GM23338 (cell line): ENCODE results near the gene OBSCN. TPM values are rescaled to one million over a fixed set of nuclear protein-coding genes. Genes with fewer than 3 reads are reported as not detected.
A peak's percentile ranks its signal among the peaks of the same experiment; 100 is the strongest.

Experiments used
- ATAC-seq: fragments of 200-7000 bp; cut with Tn5 transposase; 3 replicates; pipeline ENCODE4 v1.9.1; 2020
- DNase-seq: peaks from one replicate; pipeline ENCODE4 v3.0.0-alpha.2; 2015; ENCODE audit warnings: low spot score
- H2AFZ ChIP-seq: fragments of 200-600 bp; sonication (generic); 2 replicates; pipeline ENCODE4 v1.8.0; 2016; ENCODE audit warnings: antibody characterized with exemption, mild to moderate bottlenecking, moderate library complexity
- H3F3A ChIP-seq: fragments of 200-600 bp; sonication (generic); replicated peaks from 2 replicates; pipeline ENCODE4 v1.8.0; 2017; ENCODE audit warnings: antibody characterized with exemption, mixed run types, low read depth
- H3K27ac ChIP-seq: fragments of 200-600 bp; sonication (generic); 2 replicates; pipeline ENCODE4 v1.6.1; 2016; ENCODE audit warnings: low read depth
- H3K27me3 ChIP-seq: fragments of 200-600 bp; sonication (generic); 2 replicates; pipeline ENCODE4 v1.8.0; 2016; ENCODE audit warnings: mild to moderate bottlenecking, mixed run types, moderate library complexity; ENCODE audit not compliant: insufficient read depth
- H3K36me3 ChIP-seq: fragments of 200-600 bp; sonication (generic); 2 replicates; pipeline ENCODE4 v1.8.0; 2016; ENCODE audit warnings: mild to moderate bottlenecking; ENCODE audit not compliant: insufficient read depth
- H3K4me1 ChIP-seq: fragments of 200-600 bp; sonication (generic); 2 replicates; pipeline ENCODE4 v1.8.0; 2016; ENCODE audit warnings: mild to moderate bottlenecking, moderate library complexity; ENCODE audit not compliant: insufficient read depth
- H3K4me2 ChIP-seq: fragments of 200-600 bp; sonication (generic); 2 replicates; pipeline ENCODE4 v1.7.1; 2017; ENCODE audit warnings: mixed run types
- H3K4me3 ChIP-seq: fragments of 200-600 bp; sonication (generic); 2 replicates; pipeline ENCODE4 v1.6.1; 2016; ENCODE audit warnings: mixed run types
- H3K79me2 ChIP-seq: fragments of 200-600 bp; sonication (generic); replicated peaks from 2 replicates; pipeline ENCODE4 v1.8.0; 2017; ENCODE audit warnings: mild to moderate bottlenecking; ENCODE audit not compliant: insufficient read depth
- H3K9me2 ChIP-seq: fragments of 200-600 bp; sonication (generic); 2 replicates; pipeline ENCODE4 v1.8.0; 2017; ENCODE audit not compliant: insufficient read depth
- H4K20me1 ChIP-seq: fragments of 200-600 bp; sonication (generic); replicated peaks from 2 replicates; pipeline ENCODE4 v1.8.0; 2017; ENCODE audit warnings: mild to moderate bottlenecking; ENCODE audit not compliant: insufficient read depth
- H3K27ac Mint-ChIP-seq: 2 replicates; pipeline ENCODE4 v1.8.0; 2020; ENCODE audit warnings: inconsistent platforms, mild to moderate bottlenecking, moderate library complexity, mixed read lengths
- H3K27me3 Mint-ChIP-seq: 3 replicates; pipeline ENCODE4 v1.8.0; 2022; ENCODE audit warnings: low read depth, mild to moderate bottlenecking, moderate library complexity, mixed read lengths, inconsistent platforms; ENCODE audit not compliant: insufficient read depth, poor library complexity
- H3K36me3 Mint-ChIP-seq: 3 replicates; pipeline ENCODE4 v1.8.0; 2021; ENCODE audit warnings: low read depth, mild to moderate bottlenecking, inconsistent platforms, moderate library complexity, mixed read lengths
- H3K4me1 Mint-ChIP-seq: 3 replicates; pipeline ENCODE4 v1.8.0; 2020; ENCODE audit warnings: mild to moderate bottlenecking, inconsistent platforms, mixed read lengths
- H3K4me3 Mint-ChIP-seq: 3 replicates; pipeline ENCODE4 v1.8.0; 2021; ENCODE audit warnings: moderate library complexity, mild to moderate bottlenecking, inconsistent platforms, mixed read lengths
- H3K9me3 Mint-ChIP-seq: 3 replicates; pipeline ENCODE4 v1.8.0; 2020; ENCODE audit warnings: moderate library complexity, mild to moderate bottlenecking, inconsistent platforms, mixed read lengths
- EZH2 ChIP-seq: fragments of 200-600 bp; sonication (generic); IDR thresholded peaks from one replicate; pipeline ENCODE4 v1.8.0; 2017; ENCODE audit warnings: antibody characterized with exemption, mild to moderate bottlenecking, low read depth; ENCODE audit not compliant: unreplicated experiment
- EZH2phosphoT487 ChIP-seq: fragments of 200-600 bp; sonication (generic); IDR thresholded peaks from one replicate; pipeline ENCODE4 v1.8.1; 2018; ENCODE audit warnings: antibody characterized with exemption; ENCODE audit not compliant: unreplicated experiment
- JUNB ChIP-seq: IDR thresholded peaks from one replicate; pipeline ENCODE4 v1.6.1; 2016; ENCODE audit warnings: antibody characterized with exemption; ENCODE audit not compliant: unreplicated experiment
- NANOG ChIP-seq: IDR thresholded peaks from 2 replicates; pipeline ENCODE4 v1.6.1; 2016; ENCODE audit warnings: antibody characterized with exemption, borderline replicate concordance
- POLR2AphosphoS5 ChIP-seq: IDR thresholded peaks from 2 replicates; pipeline ENCODE4 v1.6.1; 2016; ENCODE audit warnings: antibody characterized with exemption, low read depth
- ZNF331 ChIP-seq: fragments of 250-450 bp; sonication (Bioruptor Pico); IDR thresholded peaks from 2 replicates; pipeline ENCODE4 v1.5.0; 2020; ENCODE audit warnings: low read depth, mild to moderate bottlenecking, moderate library complexity
- polyA plus RNA-seq: library from polyadenylated mRNA; unstranded; fragments of >200 nt; fragmentation: Nextera tagmentation; extraction: Ambion mirVana; gene quantifications from 2 replicates; pipeline ENCODE4 v1.2.1, GENCODE V29; 2016
- total RNA-seq: library from RNA; depleted of rRNA; stranded (reverse); fragments of >200 nt; shearing (Covaris generic); gene quantifications from 2 replicates; pipeline ENCODE4 v1.2.3, GENCODE V29; 2014
- TF ChIP-seq, protein P1 (sequence below), 2 experiments: fragments of 200-600 bp in 1 of 2; sonication (generic) in 1 of 2; conservative IDR thresholded peaks; 2 replicates each; pipeline versions ENCODE4 v1.5.1 to v1.6.1; 2016 to 2017; ENCODE audit warnings: antibody characterized with exemption in 2 of 2, low read depth in 2 of 2, mild to moderate bottlenecking in 2 of 2, moderate library complexity in 1 of 2
- TF ChIP-seq, protein P2 (sequence below): IDR thresholded peaks from one replicate; pipeline ENCODE4 v1.6.1; 2018; ENCODE audit warnings: antibody characterized with exemption; ENCODE audit not compliant: unreplicated experiment

Gene OBSCN
- total and polyA plus RNA-seq, 2 experiments from 2014 or later: 8.4 to 38.5 TPM

DNA sequence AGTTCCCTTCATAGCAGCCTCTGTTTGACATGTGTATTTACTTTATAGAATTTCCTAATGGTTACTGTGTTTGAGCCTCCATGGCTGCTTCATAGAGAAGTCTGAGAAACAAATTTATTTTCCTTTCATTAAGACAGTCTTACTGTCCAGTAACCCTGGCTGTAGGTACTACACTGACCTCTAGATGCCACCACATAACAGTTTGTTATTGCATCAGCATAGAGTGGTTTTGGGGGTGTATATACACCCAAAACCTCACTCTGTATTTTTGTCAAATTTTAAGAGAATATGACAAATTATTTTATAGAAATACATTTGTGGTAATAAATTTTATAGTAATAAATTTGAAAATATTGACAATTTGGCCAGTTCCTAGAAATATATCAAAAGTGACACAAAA is 57.3 kb downstream of the OBSCN start:
- Mint-ChIP-seq H3K4me1 (peaks cover 20% of the 10 kb centered on the region), H3K27me3 (peaks cover 10% of the 10 kb centered on the region), H3K4me3 (no peak overlapping the region), H3K9me3 (no peaks in the 10 kb centered on the region), H3K27ac (peak overlapping the region; percentile 73; the same call in 1 of the 2 replicates), H3K36me3 (peaks cover 11% of the 10 kb centered on the region)
- H3K4me1 ChIP-seq: no peaks in the 10 kb centered on the region
- H3K9me2 ChIP-seq: no peaks in the 10 kb centered on the region
- H3K27ac ChIP-seq: no peak overlapping the region
- no peak for DNase-seq
- no peaks in the 10 kb centered on the region for H3F3A ChIP-seq
- no peaks in the 10 kb centered on the region for H3K27me3 ChIP-seq
- ATAC-seq: no peak
- no peaks in the 10 kb centered on the region for H3K36me3 ChIP-seq
- H3K79me2 ChIP-seq: no peaks in the 10 kb centered on the region
- H4K20me1 ChIP-seq: no peaks in the 10 kb centered on the region
- H2AFZ ChIP-seq: no peak overlapping the region
- H3K4me3 ChIP-seq: no peak overlapping the region
- TF ChIP-seq, protein P1, sequence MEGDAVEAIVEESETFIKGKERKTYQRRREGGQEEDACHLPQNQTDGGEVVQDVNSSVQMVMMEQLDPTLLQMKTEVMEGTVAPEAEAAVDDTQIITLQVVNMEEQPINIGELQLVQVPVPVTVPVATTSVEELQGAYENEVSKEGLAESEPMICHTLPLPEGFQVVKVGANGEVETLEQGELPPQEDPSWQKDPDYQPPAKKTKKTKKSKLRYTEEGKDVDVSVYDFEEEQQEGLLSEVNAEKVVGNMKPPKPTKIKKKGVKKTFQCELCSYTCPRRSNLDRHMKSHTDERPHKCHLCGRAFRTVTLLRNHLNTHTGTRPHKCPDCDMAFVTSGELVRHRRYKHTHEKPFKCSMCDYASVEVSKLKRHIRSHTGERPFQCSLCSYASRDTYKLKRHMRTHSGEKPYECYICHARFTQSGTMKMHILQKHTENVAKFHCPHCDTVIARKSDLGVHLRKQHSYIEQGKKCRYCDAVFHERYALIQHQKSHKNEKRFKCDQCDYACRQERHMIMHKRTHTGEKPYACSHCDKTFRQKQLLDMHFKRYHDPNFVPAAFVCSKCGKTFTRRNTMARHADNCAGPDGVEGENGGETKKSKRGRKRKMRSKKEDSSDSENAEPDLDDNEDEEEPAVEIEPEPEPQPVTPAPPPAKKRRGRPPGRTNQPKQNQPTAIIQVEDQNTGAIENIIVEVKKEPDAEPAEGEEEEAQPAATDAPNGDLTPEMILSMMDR (conservative IDR thresholded peaks at IDR 0.05; ENCODE audit: low read depth in 2 of 2): peak in 1 of 2 experiments; percentile 38; a peak in 2 of 4 replicates
- TF ChIP-seq, protein P2, sequence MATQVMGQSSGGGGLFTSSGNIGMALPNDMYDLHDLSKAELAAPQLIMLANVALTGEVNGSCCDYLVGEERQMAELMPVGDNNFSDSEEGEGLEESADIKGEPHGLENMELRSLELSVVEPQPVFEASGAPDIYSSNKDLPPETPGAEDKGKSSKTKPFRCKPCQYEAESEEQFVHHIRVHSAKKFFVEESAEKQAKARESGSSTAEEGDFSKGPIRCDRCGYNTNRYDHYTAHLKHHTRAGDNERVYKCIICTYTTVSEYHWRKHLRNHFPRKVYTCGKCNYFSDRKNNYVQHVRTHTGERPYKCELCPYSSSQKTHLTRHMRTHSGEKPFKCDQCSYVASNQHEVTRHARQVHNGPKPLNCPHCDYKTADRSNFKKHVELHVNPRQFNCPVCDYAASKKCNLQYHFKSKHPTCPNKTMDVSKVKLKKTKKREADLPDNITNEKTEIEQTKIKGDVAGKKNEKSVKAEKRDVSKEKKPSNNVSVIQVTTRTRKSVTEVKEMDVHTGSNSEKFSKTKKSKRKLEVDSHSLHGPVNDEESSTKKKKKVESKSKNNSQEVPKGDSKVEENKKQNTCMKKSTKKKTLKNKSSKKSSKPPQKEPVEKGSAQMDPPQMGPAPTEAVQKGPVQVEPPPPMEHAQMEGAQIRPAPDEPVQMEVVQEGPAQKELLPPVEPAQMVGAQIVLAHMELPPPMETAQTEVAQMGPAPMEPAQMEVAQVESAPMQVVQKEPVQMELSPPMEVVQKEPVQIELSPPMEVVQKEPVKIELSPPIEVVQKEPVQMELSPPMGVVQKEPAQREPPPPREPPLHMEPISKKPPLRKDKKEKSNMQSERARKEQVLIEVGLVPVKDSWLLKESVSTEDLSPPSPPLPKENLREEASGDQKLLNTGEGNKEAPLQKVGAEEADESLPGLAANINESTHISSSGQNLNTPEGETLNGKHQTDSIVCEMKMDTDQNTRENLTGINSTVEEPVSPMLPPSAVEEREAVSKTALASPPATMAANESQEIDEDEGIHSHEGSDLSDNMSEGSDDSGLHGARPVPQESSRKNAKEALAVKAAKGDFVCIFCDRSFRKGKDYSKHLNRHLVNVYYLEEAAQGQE: no peak
- TF ChIP-seq JUNB (no peak), EZH2phosphoT487 (no peak), NANOG (no peak)
- H3K4me2 ChIP-seq: no peak overlapping the region

DNA sequence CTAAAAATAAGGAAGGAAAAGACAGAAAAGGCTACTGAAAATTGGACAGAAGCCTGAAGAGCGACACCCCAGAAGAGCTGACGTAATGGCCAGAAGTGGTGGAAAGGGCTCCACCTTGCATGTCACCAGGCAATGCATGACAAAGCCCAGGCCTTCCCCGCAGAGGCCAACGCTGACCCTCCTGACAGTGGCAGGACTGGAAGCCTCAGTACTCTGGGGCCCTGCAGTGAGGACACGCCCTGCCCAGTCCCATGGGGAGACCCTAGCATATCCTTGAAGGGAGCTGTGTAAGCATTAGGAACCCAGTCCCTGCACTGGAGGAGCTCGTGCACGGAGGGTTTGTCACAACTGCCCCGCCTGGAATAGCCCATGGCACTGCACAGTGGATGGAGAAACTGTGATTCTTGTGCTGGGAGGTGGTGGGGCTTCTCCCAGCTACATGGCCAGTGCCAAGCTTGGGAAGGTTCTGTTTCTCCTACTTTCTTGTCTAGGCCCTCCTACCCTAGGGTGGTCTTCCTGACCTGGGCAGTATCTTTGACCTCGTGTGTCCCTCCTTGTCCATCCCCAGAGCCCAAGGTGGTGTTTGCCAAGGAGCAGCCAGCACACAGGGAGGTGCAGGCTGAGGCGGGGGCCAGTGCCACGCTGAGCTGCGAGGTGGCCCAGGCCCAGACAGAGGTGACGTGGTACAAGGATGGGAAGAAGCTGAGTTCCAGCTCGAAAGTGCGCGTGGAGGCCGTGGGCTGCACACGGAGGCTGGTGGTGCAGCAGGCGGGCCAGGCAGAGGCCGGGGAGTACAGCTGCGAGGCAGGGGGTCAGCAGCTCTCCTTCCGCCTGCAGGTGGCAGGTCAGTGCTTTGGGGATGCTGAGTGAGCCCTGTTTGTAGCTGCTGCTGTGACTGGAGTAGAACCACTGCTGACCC is 60.4 kb downstream of the OBSCN start:
- H3K79me2 ChIP-seq: no peaks in the 10 kb centered on the region
- no peaks in the 10 kb centered on the region for H3F3A ChIP-seq
- H3K4me2 ChIP-seq: no peak overlapping the region
- Mint-ChIP-seq H3K4me1 (peaks cover 20% of the 10 kb centered on the region), H3K9me3 (no peaks in the 10 kb centered on the region), H3K4me3 (no peak overlapping the region; the same call in 2 of the 3 replicates), H3K36me3 (no peaks in the 10 kb centered on the region), H3K27ac (no peak overlapping the region), H3K27me3 (peaks cover 12% of the 10 kb centered on the region)
- H3K9me2 ChIP-seq: no peaks in the 10 kb centered on the region
- no peaks in the 10 kb centered on the region for H4K20me1 ChIP-seq
- ATAC-seq (peak; percentile 72), DNase-seq (peak; percentile 40)
- no peaks in the 10 kb centered on the region for H3K36me3 ChIP-seq
- no peak overlapping the region for H3K27ac ChIP-seq
- TF ChIP-seq EZH2: no peak
- TF ChIP-seq EZH2phosphoT487: no peak
- no peak for TF ChIP-seq ZNF331 (CRISPR knock-in tag)
- no peak for TF ChIP-seq POLR2AphosphoS5
- TF ChIP-seq, protein P1 (conservative IDR thresholded peaks at IDR 0.05; ENCODE audit: low read depth in 2 of 2): peak in 1 of 2 experiments; percentile 52; a peak in 2 of 4 replicates
- no peak overlapping the region for H3K4me3 ChIP-seq
- no peak overlapping the region for H2AFZ ChIP-seq
- H3K27me3 ChIP-seq: no peaks in the 10 kb centered on the region
- no peaks in the 10 kb centered on the region for H3K4me1 ChIP-seq
